ENCODE data around the gene ANKLE1.
A peak's percentile ranks its signal among the peaks of the same experiment; 100 is the strongest.

Gene ANKLE1

DNA sequence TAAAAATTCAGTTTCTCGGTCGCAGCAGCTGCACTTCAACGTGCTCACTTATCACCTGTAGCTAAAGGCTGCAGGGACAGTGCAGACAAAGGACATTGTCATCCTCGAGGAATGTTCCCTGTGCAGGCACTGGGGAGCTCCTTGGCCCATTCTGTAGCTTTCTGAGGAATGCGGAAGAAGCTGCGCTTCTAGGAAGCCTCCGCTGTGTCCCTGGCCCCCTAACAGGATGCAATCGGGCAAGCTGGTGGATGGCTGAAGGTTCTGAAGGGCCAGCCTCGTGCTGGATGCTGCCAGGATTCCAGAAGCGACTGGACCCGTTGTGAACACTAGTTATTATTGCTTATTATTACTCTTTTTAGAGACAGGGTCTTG lies 44.9 kb downstream of the ANKLE1 start:
- no peak for DNase-seq (ENCODE audit: low read depth in 1 of 2, low spot score in 1 of 2)

DNA sequence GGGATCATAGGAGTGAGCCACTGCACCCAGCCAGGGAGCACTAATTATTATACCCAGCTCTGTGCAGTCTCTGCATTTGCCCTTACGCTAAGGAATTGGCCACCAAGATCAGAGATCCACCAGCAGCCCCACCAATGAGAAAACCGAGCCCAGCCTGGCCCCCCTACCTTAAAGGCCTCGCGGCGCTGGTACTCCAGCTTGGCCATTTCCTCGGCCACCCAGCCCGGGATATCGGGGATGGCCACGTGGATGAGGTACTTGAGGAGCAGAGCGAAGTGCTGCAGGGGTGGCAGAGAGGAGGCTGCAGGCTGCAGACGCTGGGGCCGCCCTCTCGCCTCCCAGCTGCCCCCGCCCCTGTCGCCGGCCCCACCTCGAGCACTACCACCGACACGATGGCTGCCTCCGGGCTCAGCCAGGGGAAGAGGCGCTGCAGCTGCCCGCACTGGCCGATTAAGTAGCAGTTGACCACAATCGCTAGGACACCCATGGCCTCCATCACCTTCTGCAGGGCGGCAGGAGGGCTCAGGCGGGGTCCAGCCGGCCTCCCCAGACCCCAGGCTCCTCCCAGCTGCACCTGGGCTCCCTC lies 45.5 kb downstream of the ANKLE1 start:
- DNase-seq (ENCODE audit: low read depth in 1 of 2, low spot score in 1 of 2): no peak

DNA sequence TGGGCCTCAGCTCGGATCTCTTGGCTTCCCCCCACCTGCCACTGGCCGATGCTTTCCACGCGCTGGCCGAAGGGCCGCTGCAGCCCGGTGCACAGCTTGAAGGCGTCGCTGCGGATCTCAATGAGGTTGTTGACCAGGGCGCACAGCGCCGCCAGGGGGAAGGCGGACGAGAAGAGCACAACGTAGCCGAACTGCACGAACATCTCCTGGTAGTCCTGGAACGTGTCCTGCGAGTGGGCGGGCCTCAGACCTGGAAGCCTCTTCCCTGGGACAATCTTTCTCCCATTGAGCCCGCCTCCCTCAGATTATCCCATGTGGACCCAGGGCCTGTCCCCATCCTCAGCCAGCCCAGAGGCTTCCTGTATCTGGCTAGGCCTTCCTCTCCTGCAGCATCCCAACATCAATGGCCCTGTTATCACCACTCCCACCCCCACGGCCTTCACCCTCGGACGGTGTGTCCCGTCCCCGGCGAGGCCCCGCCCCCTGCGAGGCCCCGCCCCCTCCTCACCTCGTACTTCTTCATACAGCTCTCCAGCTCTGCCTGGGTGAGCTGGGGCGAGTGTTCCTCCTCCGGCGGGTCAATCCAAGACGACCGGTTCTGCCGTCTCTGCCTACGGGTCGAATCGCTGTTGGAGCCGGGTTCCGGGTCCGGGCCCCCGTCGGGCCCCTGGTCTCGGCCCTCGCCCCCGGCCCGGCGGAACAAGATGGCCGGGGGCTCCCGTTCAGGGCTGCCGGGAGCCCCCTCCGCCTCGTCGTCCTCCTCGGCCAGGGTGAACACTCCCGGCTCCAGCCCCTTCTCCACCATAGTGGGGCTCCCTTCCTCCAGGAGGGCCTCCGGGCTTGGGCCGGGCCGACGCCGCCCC lies 46.2 kb downstream of the ANKLE1 start:
- peak in 1 of 2 donors; percentile 42 for DNase-seq (ENCODE audit: low read depth in 1 of 2, low spot score in 1 of 2)

DNA sequence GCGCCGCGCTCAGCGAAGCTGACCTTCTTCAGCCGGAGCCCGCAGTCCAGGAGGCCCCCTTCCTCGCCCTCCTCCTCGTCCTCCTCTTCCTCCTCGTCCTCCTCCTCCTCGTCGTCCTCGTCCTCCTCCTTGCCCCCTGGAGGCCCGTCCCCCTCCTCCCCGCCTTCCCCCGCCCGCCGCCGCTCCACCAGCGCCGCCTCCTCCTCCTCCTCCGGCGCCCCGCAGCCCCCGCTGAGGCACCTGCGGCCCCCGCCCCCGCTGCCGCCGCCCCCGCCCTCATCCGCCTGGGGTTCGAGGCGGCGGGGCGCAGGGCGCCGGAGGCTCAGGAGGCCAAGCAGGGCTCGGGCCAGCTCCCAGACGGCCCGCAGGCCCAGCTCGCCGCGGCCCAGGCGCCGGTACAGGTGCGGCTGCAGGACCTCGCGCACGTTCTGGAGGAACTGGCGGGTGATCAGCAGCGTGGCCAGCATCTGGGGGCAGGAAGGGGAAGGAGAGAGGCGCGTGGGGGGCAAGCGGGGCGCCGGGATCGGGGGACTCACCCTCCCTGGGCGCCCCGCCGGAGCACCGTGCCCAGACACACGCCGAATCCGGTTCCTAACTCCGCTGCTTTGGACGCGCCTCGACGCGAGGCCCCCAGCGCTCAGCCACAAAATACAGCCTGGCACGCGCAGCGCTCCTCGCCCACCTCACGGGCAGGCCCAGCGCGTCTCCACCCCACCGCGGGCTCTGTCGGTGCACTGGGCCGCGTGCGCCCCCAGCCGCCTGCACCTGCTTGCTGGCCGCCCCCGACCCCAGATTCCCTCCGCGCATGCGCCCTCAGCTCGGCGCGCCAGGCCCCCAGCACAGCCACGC lies 47.0 kb downstream of the ANKLE1 start:
- DNase-seq (ENCODE audit: low read depth in 1 of 2, low spot score in 1 of 2): no peak

DNA sequence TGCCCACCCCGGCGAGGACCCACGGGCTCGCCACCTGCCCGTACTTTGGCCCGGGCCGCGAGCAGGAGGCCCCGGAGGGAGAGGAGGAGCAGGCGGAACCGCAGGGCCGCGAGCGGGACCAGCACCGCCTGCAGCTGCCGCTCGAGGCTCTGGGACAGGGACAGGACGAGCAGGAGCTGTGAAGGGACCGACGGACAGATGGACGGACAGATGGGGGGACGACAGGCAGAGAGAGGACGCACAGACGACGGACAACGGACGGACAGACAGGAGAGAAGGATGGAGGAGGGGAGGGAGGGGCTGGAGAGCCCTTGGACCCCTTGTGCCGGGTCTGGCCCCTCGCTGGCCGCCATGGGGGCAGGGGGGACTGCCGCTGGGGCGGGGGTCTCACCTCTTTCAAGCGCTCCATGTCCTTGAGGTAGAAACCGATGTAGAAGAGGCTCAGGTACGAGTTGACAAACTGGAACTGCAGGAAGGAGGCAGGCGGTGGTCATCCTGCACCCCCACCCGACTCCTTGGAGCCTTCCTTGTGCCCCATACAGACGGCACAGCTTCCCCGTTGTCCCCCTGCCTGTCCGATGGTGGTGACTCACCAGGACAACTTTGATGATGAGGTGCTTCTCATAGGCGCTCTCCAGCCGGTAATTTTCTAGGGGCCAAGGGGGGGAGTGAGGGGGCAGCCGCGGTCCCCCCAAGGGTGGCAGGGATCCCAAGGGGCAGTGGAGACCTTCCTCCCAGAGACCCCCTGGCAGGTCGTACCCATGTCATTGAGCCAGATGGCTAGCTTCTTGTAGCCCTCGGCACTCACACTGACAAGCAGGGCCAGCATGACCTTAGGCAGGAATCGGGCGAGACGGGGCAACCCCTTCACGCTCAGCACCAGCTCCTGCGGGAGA lies 47.9 kb downstream of the ANKLE1 start:
- no peak for DNase-seq (ENCODE audit: low read depth in 1 of 2, low spot score in 1 of 2)

DNA sequence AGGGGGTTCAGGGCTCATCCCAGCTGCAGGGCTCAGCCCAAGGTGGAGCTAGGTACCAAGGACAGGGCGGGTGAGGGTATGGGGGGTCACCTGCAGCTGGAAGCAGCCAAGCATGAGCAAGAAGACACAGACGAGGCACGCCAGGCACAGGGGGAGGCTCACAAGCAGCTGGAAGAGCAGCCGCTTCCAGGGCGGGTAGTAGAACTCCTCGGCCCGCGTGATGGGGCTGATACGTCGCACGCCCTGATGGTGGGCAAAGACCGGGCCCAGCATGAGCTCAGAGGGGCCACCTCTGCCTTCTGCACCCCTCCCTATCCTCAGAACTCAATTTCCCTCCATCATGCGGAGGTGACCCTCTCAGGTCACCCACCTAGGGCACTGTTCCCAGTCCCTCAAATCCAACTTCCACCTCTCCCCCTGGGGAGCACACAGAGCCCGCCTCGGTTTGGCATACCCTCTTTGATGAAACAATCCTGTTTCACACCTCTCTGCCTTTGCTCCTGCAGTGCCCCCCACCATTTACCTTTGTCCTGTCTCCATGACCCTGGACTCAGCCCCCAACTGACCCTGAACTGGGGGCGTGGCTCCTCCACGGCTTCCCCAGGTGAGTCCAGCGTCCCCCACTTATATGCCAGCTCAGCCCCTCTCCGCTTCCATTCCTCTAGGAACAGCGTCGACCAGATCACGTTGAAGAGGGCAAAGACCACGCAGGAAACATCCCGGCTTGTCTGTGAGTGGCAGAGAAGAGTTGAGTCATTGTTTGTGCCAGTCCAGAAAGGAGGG lies 48.8 kb downstream of the ANKLE1 start:
- no peak for DNase-seq (ENCODE audit: low read depth in 1 of 2, low spot score in 1 of 2)

DNA sequence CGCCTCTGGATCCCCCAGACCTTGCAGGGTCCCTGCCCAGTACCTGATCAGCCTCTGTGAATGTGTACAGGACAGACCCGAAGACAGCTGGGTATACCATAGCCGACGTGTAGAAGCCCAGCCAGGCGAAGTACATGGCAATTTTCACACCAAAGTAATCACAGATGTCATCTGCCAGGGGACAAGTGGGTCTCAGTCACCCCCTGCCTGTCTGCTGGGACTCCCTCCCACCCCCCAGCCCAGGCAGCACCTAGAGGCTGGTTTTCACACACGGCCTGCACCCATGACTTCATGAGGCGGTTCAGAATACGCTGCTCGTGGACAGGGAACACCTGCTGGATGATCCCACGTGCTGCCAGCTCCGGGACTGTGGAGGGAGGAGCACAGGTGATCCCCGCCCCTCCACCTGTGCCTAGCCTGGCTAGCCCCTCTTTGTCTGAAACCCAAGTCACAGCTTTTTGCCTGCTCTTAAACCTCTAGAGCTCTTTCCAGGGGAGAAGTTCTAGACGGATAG lies 49.4 kb downstream of the ANKLE1 start:
- no peak for DNase-seq (ENCODE audit: low read depth in 1 of 2, low spot score in 1 of 2)

DNA sequence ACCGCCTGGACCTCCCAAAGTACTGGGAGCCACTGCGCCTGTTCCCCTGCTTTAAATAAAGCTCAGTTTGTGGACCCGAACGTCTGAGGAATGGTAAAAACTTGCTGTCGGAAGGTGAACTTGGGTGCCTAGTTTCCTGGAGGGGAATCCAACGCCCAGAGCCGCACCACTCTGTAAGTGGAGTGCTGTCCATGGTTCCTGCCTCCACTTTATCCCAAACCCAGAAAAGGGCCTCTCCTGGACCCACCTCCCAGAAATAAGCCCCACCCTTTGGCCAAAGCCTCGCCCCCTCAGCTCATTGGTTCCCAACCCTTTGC lies 50.6 kb downstream of the ANKLE1 start:
- no peak for DNase-seq (ENCODE audit: low read depth in 1 of 2, low spot score in 1 of 2)

DNA sequence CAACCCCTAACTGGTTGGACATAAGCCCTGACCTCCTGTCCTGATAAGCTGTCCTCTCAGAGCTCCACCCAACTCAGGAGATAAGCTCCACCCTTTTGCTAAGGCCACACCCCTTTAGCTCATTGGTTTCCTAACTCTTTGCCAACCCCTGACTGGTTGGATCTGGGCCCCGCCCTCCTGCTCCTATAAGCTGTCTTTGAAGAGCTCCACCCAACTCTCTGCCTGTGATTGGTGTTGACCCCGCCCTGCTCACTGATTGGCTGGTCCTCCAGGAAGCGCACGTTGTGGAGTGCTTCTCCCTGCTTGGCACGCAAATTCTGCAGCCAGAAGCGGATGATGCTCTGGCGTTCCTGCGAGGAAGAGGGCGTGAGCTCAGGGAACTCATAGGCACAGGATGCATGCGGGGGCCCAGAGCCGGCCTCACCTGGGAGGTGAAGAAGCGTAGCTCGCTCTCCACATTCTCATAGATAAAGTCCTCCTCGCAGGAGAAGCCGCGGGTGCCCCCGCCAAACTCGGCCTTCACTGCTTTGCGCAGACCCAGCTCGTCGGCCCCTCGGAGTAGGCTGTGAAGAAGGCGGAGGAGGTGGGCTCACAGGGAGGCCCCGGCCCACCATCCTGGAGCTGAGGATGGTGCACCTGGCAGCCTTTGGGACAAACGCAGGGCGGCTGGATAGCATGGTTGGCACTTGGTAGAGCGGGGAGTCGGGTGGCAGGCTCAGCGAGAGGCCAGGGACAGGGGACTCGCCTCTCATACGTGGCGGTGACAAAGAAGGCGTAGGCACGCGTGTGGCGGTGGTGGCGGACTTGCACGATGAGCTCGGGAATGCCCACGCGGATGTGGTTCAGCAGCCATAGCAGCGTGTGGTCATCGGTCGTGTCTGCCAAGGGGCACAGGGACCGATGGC lies 51.2 kb downstream of the ANKLE1 start:
- no peak for DNase-seq (ENCODE audit: low read depth in 1 of 2, low spot score in 1 of 2)

DNA sequence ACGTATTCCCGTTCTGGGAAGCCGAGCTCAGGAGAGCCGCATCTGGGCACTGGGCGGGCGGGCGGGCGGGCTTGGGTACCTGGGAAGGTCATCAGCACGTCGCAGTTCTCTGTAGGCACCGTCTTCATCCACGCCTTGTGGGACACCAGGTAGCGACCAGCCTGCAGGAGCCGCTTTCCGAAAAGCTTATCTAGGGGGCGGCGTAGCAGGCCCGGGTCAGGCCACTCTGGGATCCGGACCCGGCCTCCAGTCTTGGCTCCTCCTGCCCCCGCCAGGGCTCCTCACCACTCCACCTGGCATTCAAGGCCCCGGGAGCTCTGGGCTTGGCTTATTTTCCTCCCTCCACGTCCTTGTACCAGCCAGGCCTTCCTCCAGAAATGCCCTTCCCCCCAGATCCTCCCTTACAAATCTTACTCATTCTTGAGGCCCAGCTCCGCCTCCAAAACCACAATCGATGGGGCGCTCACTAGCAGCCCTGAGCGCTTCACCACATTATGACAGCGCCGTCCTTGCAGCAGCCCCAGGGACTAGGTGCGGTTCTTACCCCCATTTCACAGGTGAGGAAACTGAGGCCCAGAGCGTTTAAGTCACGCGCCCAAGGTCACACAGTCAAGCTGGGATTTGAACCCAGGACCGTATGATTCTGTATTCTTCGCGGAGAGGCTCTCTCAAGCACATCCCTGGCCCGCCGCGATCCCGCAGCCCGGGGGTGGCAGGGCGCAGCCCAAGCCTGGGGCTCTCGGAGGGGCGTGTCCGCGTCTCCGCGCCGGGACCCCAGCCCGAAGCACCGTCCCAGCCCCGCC lies 52.1 kb downstream of the ANKLE1 start:
- DNase-seq (ENCODE audit: low read depth in 1 of 2, low spot score in 1 of 2): peak; percentile 52 to 57

DNA sequence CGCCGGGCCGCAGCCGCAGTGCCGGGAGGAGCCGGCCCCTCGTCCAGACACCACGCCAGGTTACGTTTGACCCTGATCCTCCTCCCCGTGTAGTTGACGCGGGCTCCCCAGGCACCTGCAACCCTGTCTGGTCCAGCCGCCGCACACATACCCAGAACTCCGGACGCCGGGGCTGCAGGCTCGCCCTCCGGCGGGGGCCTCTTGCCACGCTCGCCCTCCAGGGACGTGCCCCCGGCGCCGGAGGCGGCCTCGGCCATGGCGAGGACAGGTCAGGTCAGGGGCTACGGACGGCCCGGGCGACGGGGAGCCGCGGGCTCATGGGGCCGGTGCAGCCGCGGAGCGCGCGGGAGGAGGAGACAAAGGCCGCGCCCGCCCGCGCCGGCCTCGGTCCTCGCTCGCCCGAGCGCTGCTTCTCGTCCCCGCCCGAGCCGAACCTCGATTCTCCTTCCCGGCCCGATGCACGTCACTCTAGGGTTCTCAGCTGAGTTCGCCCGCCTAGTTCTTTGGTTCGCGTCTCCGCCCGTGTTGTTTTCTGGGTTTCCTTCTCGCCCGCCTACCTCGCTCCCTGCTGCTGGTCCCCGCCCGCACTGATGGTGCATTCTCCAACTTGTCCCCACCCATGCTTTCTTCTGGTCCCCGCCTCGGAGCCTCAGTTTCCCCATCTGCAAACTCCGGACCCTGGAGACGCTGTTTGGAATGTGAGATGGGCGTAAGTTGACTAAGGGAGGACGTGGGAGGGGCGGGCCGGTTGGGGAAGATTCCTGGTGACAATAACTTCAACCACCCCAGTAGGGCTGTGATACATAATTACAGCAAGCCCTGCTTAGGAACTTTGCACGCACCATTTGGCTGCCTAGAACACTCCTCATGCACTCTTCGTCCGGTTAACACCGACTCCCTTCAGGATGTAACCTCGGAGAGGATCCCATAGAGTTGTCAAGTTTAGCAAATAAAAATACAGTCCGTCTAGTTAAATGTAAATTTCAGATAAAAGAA lies 53.0 kb downstream of the ANKLE1 start, which contains the start of gene ANO8:
ANO8 (minus strand) TSS at position 442 of the 996 bp plus-strand sequence; CDS start at position 257, 185 bp downstream.
- peak; percentile 84 to 95 for DNase-seq (ENCODE audit: low read depth in 1 of 2, low spot score in 1 of 2)

DNA sequence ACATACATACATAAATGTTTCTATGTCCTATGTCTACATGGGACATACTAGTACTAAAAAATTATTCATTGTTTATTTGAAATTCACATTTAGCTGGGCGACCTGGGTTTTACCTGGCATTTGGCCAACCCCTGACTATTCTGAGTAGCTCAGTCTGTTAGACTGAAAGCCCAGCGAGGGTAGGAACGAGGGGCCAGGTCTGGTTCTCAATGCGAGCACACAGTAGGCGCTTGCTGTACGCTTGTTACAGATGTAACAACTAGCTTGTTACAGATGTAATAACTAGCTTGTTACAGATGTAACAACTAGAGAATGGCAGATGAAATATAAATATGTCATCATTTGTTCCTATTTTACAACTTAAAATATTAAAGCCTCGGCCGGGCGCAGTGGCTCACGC lies 53.9 kb downstream of the ANKLE1 start:
- DNase-seq (ENCODE audit: low read depth in 1 of 2, low spot score in 1 of 2): no peak
